ENCODE results near the gene RNF11.

The RNF11 gene

GRCh38 chr1:51297401-51298321 is 61.6 kb downstream of the RNF11 start:
- no peak for DNase-seq (ENCODE audit: low spot score)

- DNase-seq (ENCODE audit: low spot score): no peak
Measured at GRCh38 chr1:51298322-51298705, 62.2 kb downstream of the RNF11 start.

- DNase-seq (ENCODE audit: low spot score): no peak
Measured at GRCh38 chr1:51299185-51299885, 63.3 kb downstream of the RNF11 start.

- DNase-seq (ENCODE audit: low spot score): no peak
Measured at GRCh38 chr1:51299981-51300670, 64.1 kb downstream of the RNF11 start.

GRCh38 chr1:51301152-51301843 is 65.2 kb downstream of the RNF11 start:
- no peak for DNase-seq (ENCODE audit: low spot score)

DNA sequence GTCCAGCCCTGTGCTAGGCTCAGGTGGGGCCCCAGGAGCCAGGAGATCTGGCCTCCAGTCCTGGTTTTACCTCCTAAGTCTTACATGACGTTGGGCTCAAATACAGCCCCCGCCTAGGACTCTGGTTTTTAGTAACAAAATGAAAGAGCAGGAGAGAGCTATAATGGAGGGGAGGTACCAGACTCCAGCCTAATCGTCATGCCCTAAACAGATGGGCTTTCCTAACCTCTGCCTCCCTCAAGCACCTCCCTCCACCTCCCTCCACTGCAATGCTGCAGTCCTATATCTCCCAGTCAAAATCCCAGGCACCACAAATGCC is 65.7 kb downstream of the RNF11 start:
- no peak for DNase-seq (ENCODE audit: low spot score)

DNA sequence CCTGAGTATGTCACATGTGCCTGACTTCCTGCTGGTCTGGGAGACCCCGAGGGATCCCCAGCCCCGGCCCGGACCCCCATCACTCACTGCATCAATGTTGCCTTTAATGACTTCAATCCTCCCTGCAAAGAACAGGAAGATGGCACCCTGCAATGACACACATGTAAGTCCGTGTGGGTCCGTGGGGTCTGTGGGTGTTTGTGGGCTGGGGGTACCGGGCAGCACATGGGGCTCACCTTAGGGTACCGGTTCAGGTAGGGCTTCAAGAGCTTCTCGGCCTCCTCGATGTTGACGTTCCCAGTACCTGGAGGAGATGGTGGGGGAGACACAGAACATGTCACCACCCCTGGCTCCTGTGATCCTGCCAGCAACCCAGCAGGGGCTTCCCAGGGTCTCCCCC is 66.2 kb downstream of the RNF11 start:
- no peak for DNase-seq (ENCODE audit: low spot score)

- DNase-seq (ENCODE audit: low spot score): no peak
Measured at GRCh38 chr1:51302746-51303145, 66.7 kb downstream of the RNF11 start.

DNA sequence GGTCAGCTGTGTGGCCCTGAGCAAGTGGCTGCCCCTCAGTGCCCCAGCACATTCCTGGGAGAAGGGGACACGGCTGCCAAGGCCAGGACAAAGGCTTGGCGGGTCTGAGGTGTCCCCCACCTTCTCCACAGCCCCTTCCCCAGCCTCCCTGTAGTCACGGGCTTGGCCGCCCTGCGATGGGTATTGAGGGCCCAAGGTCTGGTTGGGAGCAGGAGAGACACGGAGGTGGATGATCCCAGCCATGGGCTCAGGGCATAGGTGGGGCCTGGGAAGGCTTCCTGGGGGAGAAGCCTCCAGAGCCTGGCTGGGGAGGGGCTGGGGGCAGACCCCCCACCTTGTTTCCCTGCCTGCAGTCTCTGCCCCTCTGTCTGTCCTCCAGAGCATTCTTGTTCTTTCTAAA is 67.2 kb downstream of the RNF11 start:
- no peak for DNase-seq (ENCODE audit: low spot score)

- DNase-seq (ENCODE audit: low spot score): no peak
Measured at GRCh38 chr1:51303751-51304251, 67.7 kb downstream of the RNF11 start.

DNA sequence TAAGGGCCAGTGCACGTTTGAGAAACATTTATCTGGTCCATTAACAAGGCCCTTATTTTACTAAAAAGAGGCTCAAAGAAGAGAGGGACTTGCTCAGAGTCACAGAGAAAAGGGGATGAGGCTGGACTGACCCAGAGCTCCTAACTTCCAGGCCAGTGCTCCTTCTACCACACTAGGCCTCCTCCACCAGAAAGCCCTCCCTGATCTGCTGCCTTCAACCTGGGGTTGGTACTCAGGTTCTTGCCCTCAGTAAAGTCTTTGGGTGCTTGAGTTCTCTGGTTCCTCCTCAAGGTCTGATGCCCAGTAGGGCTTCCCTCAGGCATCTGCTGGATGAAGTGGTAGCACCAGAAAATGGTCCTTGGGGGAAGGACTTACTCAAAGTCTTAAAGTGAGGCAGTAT is 68.3 kb downstream of the RNF11 start:
- no peak for DNase-seq (ENCODE audit: low spot score)

- DNase-seq (ENCODE audit: low spot score): peak; percentile 66
Measured at GRCh38 chr1:51305371-51305823, 69.3 kb downstream of the RNF11 start.

- DNase-seq (ENCODE audit: low spot score): no peak
Measured at GRCh38 chr1:51306950-51307349, 70.9 kb downstream of the RNF11 start.

DNA sequence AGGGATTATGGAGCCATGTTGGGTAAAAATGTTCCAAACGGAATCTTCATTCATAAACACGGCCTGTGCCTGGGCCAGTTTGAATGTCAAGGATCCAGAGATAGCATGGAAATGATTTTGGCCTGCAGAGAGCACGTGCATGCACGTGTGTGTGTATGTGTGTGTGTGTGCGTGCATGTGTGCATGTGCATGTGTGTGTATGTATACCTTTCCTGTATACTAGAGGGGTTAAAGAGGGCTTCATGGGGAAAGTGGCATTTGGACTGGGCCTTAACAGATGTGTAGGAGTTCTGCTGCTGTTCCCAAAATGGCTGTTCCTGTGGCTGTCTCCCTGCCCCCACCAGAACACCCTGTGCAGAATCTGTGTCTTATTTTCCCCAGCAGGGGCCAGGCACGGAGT is 72.6 kb downstream of the RNF11 start:
- no peak for DNase-seq (ENCODE audit: low spot score)

DNA sequence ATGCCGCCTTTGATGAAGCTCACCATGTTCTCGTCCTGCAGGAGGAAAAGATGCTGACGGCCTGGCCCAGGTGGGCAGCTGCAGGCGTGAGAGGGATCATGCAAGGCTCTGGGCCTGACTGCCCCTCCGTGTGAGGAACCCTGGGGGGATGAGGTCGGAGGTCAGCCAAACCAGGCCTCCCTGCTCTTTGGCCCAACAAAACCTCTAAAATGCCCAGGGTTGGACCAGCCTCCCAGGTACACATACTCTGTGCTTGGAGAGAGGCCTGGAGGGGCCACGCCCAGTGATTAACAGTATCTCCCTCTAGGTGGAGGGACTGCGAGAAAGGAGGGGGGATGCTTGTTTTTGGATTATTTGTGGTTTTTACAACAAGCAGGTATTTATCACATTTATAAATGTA is 73.2 kb downstream of the RNF11 start:
- DNase-seq (ENCODE audit: low spot score): no peak

DNA sequence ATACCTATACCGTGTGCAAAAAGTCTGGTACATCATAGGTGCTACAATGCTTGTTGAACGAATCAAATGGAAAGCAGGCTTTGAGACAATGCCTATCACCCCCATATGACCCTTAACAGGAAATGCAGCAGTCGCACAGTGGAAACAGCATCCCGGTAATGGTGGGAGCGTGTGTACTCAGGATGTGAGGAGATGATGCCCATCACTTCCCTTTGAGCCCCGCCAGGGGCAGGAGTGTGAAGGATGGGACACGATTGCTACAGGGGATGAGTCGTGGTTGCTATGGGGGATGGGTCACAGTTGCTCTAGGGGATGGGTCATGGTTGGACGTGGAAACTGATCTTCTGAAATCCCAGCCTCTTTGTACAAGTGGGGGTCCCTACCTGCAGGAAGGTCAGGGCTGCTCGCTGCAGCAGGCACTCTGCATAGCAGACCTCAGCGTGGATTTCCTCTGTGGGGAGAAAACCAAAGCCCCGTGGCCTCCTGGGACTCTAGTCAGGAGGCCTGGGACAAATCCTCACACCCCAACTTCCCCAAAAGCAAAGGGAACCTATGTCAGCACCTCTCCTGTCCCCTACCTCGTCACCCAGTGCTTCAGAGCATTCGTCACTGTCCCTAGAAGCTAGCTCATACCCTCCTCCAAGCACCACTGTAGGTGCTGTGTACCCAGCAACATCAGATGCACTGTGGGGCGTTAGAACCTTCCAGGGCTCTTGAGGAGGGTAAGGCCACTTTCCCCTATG is 75.0 kb downstream of the RNF11 start:
- no peak for DNase-seq (ENCODE audit: low spot score)

GRCh38 chr1:51311826-51312225 is 75.8 kb downstream of the RNF11 start:
- no peak for DNase-seq (ENCODE audit: low spot score)

GRCh38 chr1:51312718-51313117 is 76.6 kb downstream of the RNF11 start:
- no peak for DNase-seq (ENCODE audit: low spot score)

- DNase-seq (ENCODE audit: low spot score): no peak
Measured at GRCh38 chr1:51313268-51313852, 77.3 kb downstream of the RNF11 start.

- no peak for DNase-seq (ENCODE audit: low spot score)
Measured at GRCh38 chr1:51313961-51314777, 78.1 kb downstream of the RNF11 start.

Data from HuH-7.5 (cell line).